Neural cell (in vitro differentiated cells): Measurements from ENCODE around the gene RNF213. TPM values are rescaled to one million over a fixed set of nuclear protein-coding genes. Genes with fewer than 3 reads are reported as not detected.

Experiments
- H2AFZ ChIP-seq: fragments of 200-600, 300-800 bp; sonication (generic), shearing (Covaris generic); 2 replicates; pipeline ENCODE4 v1.6.0; 2014; ENCODE audit warnings: low read depth, mild to moderate bottlenecking, antibody characterized with exemption, low read length, moderate library complexity
- H3F3A ChIP-seq: fragments of 200-600 bp; shearing (Covaris generic); 2 replicates; pipeline ENCODE4 v1.6.1; 2016; ENCODE audit warnings: mild to moderate bottlenecking, moderate library complexity, mixed read lengths, antibody characterized with exemption, low read length; ENCODE audit not compliant: insufficient read depth, poor library complexity, severe bottlenecking
- H3K27ac ChIP-seq: fragments of 200-600, 300-800 bp; sonication (generic), shearing (Covaris generic); 2 replicates; pipeline ENCODE4 v1.5.1; 2014; ENCODE audit warnings: mild to moderate bottlenecking, low read length, moderate library complexity
- H3K27me3 ChIP-seq: fragments of 300-800, 200-600 bp; sonication (generic), shearing (Covaris generic); 2 replicates; pipeline ENCODE4 v1.6.0; 2014; ENCODE audit warnings: mild to moderate bottlenecking, low read depth, low read length, moderate library complexity; ENCODE audit not compliant: insufficient read depth
- H3K36me3 ChIP-seq: fragments of 300-800, 200-600 bp; sonication (generic), shearing (Covaris generic); 2 replicates; pipeline ENCODE4 v1.5.1; 2014; ENCODE audit warnings: mild to moderate bottlenecking, antibody characterized with exemption, low read length, moderate library complexity; ENCODE audit not compliant: insufficient read depth
- H3K4me2 ChIP-seq: fragments of 300-800, 200-600 bp; sonication (generic), shearing (Covaris generic); 2 replicates; pipeline ENCODE4 v1.6.0; 2014; ENCODE audit warnings: mild to moderate bottlenecking, low read length
- H3K4me3 ChIP-seq: fragments of 300-800, 200-600 bp; sonication (generic), shearing (Covaris generic); 2 replicates; pipeline ENCODE4 v1.5.1; 2014; ENCODE audit warnings: mild to moderate bottlenecking, low read length, moderate library complexity
- H3K79me2 ChIP-seq: fragments of 200-600 bp; shearing (Covaris generic); replicated peaks from 2 replicates; pipeline ENCODE4 v1.6.0; 2014; ENCODE audit warnings: mild to moderate bottlenecking, low read length, moderate library complexity; ENCODE audit not compliant: insufficient read depth
- H3K9ac ChIP-seq: fragments of 300-800, 200-600 bp; sonication (generic), shearing (Covaris generic); 2 replicates; pipeline ENCODE4 v1.6.1; 2016; ENCODE audit warnings: mild to moderate bottlenecking, low read length, mixed read lengths
- H3K9me2 ChIP-seq: fragments of 200-600 bp; shearing (Covaris generic); 2 replicates; pipeline ENCODE4 v1.6.1; 2016; ENCODE audit warnings: mild to moderate bottlenecking, low read length, mixed read lengths; ENCODE audit not compliant: insufficient read depth
- H3K9me3 ChIP-seq: fragments of 200-600, 300-800 bp; sonication (generic), shearing (Covaris generic); 2 replicates; pipeline ENCODE4 v1.6.1; 2016; ENCODE audit warnings: mild to moderate bottlenecking, mixed run types, low read length, moderate library complexity, mixed read lengths
- H4K20me1 ChIP-seq: fragments of 200-600 bp; shearing (Covaris generic); 2 replicates; pipeline ENCODE4 v1.6.1; 2016; ENCODE audit warnings: mild to moderate bottlenecking, mixed run types; ENCODE audit not compliant: insufficient read depth
- EP300 ChIP-seq: fragments of 450-650 bp; conservative IDR thresholded peaks from 2 replicates; pipeline ENCODE4 v1.6.1; 2014; ENCODE audit warnings: antibody characterized with exemption, mild to moderate bottlenecking, moderate library complexity; ENCODE audit not compliant: poor library complexity, severe bottlenecking
- EZH2 ChIP-seq: fragments of 200-600, 300-800 bp; shearing (Covaris generic), sonication (generic); IDR thresholded peaks from 2 replicates; pipeline ENCODE4 v1.6.1; 2014; ENCODE audit warnings: antibody characterized with exemption, low read length, borderline replicate concordance, mild to moderate bottlenecking; ENCODE audit not compliant: insufficient read depth, poor library complexity, severe bottlenecking
- MXI1 ChIP-seq: fragments of 450-650 bp; conservative IDR thresholded peaks from 2 replicates; pipeline ENCODE4 v1.6.1; 2014; ENCODE audit warnings: antibody characterized with exemption, mild to moderate bottlenecking; ENCODE audit not compliant: poor library complexity, severe bottlenecking
- POLR2AphosphoS5 ChIP-seq: IDR thresholded peaks from 2 replicates; pipeline ENCODE4 v1.6.1; 2012
- RAD21 ChIP-seq: fragments of 450-650 bp; conservative IDR thresholded peaks from 2 replicates; pipeline ENCODE4 v1.6.1; 2014; ENCODE audit warnings: antibody characterized with exemption, mild to moderate bottlenecking, moderate library complexity
- SMC3 ChIP-seq: fragments of 450-650 bp; conservative IDR thresholded peaks from 2 replicates; pipeline ENCODE4 v1.6.1; 2014; ENCODE audit warnings: antibody characterized with exemption, mild to moderate bottlenecking, moderate library complexity; ENCODE audit not compliant: poor library complexity
- TAF1 ChIP-seq: IDR thresholded peaks from 2 replicates; pipeline ENCODE4 v1.6.1; 2012; ENCODE audit warnings: low read depth
- polyA plus RNA-seq: library from polyadenylated mRNA; depleted of rRNA; stranded (reverse); fragments of >200 nt; gene quantifications from 2 replicates; pipeline ENCODE4 v1.2.3, GENCODE V29; 2014
- TF ChIP-seq, protein P1 (sequence below): IDR thresholded peaks from 2 replicates; pipeline ENCODE4 v1.6.1; 2012; ENCODE audit warnings: borderline replicate concordance
- TF ChIP-seq, protein P2 (sequence below): fragments of 450-650 bp; IDR thresholded peaks from 2 replicates; pipeline ENCODE4 v1.5.1; 2014; ENCODE audit warnings: antibody characterized with exemption, mild to moderate bottlenecking, moderate library complexity; ENCODE audit not compliant: poor library complexity, severe bottlenecking

RNF213 gene
- polyA plus RNA-seq, 1 donor from 2014 or later, result 1.5 TPM

DNA sequence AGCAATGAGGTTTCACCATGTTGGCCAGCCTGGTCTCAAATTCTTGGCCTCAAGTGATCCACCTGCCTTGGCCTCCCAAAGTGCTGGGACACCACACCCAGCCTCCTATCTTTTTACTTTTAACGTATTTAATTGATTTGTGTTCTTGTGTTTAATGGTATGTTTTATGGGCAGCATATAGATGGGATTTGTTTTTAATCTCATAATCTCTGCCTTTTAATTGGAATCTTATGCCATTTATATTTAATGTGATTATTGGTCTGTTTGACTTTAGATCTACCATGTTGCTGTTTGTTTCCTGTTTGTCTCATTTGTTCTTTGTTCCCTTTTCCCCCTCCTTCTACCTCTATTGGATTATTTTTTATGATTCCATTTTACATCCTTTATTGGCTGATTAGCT lies 28.2 kb upstream of the RNF213 start:
- no peaks in the 10 kb centered on the region for H3K9me2 ChIP-seq
- no peak overlapping the region for H3K4me3 ChIP-seq
- H3K4me2 ChIP-seq, result no peak overlapping the region
- no peak overlapping the region for H3K9ac ChIP-seq
- TF ChIP-seq RAD21, result no peak
- TF ChIP-seq POLR2AphosphoS5, result no peak
- no peak for TF ChIP-seq EZH2
- TF ChIP-seq, protein P1, sequence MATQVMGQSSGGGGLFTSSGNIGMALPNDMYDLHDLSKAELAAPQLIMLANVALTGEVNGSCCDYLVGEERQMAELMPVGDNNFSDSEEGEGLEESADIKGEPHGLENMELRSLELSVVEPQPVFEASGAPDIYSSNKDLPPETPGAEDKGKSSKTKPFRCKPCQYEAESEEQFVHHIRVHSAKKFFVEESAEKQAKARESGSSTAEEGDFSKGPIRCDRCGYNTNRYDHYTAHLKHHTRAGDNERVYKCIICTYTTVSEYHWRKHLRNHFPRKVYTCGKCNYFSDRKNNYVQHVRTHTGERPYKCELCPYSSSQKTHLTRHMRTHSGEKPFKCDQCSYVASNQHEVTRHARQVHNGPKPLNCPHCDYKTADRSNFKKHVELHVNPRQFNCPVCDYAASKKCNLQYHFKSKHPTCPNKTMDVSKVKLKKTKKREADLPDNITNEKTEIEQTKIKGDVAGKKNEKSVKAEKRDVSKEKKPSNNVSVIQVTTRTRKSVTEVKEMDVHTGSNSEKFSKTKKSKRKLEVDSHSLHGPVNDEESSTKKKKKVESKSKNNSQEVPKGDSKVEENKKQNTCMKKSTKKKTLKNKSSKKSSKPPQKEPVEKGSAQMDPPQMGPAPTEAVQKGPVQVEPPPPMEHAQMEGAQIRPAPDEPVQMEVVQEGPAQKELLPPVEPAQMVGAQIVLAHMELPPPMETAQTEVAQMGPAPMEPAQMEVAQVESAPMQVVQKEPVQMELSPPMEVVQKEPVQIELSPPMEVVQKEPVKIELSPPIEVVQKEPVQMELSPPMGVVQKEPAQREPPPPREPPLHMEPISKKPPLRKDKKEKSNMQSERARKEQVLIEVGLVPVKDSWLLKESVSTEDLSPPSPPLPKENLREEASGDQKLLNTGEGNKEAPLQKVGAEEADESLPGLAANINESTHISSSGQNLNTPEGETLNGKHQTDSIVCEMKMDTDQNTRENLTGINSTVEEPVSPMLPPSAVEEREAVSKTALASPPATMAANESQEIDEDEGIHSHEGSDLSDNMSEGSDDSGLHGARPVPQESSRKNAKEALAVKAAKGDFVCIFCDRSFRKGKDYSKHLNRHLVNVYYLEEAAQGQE, result no peak
- no peak for TF ChIP-seq TAF1
- no peak for TF ChIP-seq SMC3
- TF ChIP-seq MXI1, result no peak
- no peaks in the 10 kb centered on the region for H3K27me3 ChIP-seq
- no peak overlapping the region for H3K27ac ChIP-seq
- H2AFZ ChIP-seq, result no peak overlapping the region
- H3F3A ChIP-seq, result no peaks in the 10 kb centered on the region
- H3K36me3 ChIP-seq, result no peaks in the 10 kb centered on the region
- H3K9me3 ChIP-seq, result no peaks in the 10 kb centered on the region
- no peaks in the 10 kb centered on the region for H4K20me1 ChIP-seq
- H3K79me2 ChIP-seq, result no peaks in the 10 kb centered on the region

DNA sequence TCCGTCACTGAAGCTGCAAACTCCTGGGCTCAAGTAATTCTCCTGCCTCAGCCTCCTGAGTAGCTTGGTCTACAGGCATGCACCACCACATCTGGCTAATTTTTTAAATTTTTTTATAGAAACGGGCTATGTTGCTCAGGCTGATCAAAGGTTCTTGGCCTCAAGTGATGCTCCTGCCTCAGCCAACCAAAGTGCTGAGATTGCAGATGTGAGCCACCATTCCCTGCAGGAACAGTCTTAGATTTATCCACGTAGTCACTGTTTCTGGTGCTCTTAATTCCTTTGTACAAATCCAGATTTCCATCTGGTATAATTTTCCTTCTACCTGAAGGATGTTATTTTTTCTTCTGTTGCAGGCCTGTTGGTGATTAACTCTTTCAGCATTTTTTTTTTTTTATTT lies 27.4 kb upstream of the RNF213 start:
- Histone ChIP-seq H3K27ac (no peak overlapping the region), H3K9ac (no peak overlapping the region), H4K20me1 (no peaks in the 10 kb centered on the region), H3K36me3 (no peaks in the 10 kb centered on the region), H3K79me2 (no peaks in the 10 kb centered on the region), H3K27me3 (no peaks in the 10 kb centered on the region), H2AFZ (no peak overlapping the region), H3K9me2 (no peaks in the 10 kb centered on the region), H3K4me2 (no peak overlapping the region), H3K4me3 (no peak overlapping the region), H3K9me3 (no peaks in the 10 kb centered on the region), H3F3A (no peaks in the 10 kb centered on the region)
- TF ChIP-seq RAD21, result no peak
- no peak for TF ChIP-seq MXI1
- TF ChIP-seq EP300, result no peak
- no peak for TF ChIP-seq TAF1
- no peak for TF ChIP-seq POLR2AphosphoS5
- TF ChIP-seq, protein P2, sequence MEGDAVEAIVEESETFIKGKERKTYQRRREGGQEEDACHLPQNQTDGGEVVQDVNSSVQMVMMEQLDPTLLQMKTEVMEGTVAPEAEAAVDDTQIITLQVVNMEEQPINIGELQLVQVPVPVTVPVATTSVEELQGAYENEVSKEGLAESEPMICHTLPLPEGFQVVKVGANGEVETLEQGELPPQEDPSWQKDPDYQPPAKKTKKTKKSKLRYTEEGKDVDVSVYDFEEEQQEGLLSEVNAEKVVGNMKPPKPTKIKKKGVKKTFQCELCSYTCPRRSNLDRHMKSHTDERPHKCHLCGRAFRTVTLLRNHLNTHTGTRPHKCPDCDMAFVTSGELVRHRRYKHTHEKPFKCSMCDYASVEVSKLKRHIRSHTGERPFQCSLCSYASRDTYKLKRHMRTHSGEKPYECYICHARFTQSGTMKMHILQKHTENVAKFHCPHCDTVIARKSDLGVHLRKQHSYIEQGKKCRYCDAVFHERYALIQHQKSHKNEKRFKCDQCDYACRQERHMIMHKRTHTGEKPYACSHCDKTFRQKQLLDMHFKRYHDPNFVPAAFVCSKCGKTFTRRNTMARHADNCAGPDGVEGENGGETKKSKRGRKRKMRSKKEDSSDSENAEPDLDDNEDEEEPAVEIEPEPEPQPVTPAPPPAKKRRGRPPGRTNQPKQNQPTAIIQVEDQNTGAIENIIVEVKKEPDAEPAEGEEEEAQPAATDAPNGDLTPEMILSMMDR, result no peak
- no peak for TF ChIP-seq EZH2
- no peak for TF ChIP-seq SMC3
- TF ChIP-seq, protein P1, result no peak
